ENCODE results near the gene RBM10.
A peak's percentile ranks its signal among the peaks of the same experiment; 100 is the strongest.

Gene RBM10

GRCh38 chrX:47218280-47218919 lies 73.4 kb downstream of the RBM10 start, which contains the start of gene CDK16:
TSS of gene CDK16 (plus strand) at chrX:47218681. CDS start at chrX:47223558, 4,877 bp downstream.
- DNase-seq (ENCODE audit: low spot score), result peak; percentile 77

GRCh38 chrX:47218920-47219815 lies 74.1 kb downstream of the RBM10 start:
- peak; percentile 59 for DNase-seq (ENCODE audit: low spot score)

DNA sequence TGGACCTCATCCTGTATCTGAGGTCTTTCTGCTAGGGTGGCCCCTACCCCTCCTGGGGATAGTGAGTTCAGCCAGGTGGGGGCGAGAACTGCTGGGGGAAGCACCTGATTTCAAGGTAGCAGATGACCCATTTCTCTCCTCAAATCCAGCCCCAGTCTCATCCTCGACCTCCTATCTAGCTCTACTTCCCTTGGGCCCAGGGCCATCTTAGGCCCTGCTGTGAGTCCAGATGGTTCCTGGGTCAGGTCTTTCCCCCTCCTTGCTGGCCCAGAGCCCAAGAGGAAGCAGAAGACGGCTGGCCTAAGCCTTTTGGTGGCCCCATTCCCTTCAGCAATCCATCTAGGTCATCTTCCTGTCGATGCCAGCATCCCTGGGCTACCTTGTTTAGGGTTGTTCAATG lies 76.7 kb downstream of the RBM10 start:
- no peak for DNase-seq (ENCODE audit: low spot score)

GRCh38 chrX:47222751-47223350 lies 77.8 kb downstream of the RBM10 start:
- DNase-seq (ENCODE audit: low spot score), result no peak

GRCh38 chrX:47223476-47224250 lies 78.6 kb downstream of the RBM10 start:
- no peak for DNase-seq (ENCODE audit: low spot score)

GRCh38 chrX:47224266-47224895 lies 79.4 kb downstream of the RBM10 start:
- no peak for DNase-seq (ENCODE audit: low spot score)

- no peak for DNase-seq (ENCODE audit: low spot score)
Observed at GRCh38 chrX:47224896-47225290, 79.9 kb downstream of the RBM10 start.

GRCh38 chrX:47226071-47226470 lies 81.0 kb downstream of the RBM10 start:
- DNase-seq (ENCODE audit: low spot score), result no peak

DNA sequence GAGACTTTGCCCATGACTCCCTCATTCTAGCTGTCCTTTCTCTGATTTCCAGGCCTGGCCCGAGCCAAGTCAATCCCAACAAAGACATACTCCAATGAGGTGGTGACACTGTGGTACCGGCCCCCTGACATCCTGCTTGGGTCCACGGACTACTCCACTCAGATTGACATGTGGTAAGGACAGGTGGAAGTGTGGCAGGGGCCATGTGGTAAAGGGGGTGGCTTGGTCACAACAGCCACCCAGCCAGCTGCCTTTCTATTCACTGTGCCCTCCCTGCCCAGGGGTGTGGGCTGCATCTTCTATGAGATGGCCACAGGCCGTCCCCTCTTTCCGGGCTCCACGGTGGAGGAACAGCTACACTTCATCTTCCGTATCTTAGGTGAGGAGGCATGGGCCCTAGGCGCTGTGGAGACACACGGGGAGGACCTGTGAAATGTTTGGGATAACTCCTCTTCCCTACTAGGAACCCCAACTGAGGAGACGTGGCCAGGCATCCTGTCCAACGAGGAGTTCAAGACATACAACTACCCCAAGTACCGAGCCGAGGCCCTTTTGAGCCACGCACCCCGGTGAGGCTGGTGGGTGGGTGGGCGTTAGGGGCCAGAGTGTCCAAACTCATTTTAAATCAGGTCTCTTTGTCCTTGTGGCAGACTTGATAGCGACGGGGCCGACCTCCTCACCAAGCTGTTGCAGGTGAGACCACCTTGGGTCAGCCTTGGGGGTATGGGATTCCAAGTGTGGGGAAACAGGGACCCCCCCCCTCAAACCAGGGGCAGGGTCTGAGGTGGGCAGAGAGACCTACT lies 81.7 kb downstream of the RBM10 start:
- DNase-seq (ENCODE audit: low spot score), result no peak

DNA sequence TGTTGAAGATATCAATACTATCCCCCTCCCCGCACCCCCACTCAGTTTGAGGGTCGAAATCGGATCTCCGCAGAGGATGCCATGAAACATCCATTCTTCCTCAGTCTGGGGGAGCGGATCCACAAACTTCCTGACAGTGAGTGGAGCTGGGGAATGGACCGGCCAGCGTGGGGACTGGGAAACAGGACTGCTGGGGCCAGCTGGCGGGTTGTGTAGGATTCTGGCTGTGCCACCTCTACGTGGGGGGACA lies 82.2 kb downstream of the RBM10 start:
- DNase-seq (ENCODE audit: low spot score), result no peak

DNA sequence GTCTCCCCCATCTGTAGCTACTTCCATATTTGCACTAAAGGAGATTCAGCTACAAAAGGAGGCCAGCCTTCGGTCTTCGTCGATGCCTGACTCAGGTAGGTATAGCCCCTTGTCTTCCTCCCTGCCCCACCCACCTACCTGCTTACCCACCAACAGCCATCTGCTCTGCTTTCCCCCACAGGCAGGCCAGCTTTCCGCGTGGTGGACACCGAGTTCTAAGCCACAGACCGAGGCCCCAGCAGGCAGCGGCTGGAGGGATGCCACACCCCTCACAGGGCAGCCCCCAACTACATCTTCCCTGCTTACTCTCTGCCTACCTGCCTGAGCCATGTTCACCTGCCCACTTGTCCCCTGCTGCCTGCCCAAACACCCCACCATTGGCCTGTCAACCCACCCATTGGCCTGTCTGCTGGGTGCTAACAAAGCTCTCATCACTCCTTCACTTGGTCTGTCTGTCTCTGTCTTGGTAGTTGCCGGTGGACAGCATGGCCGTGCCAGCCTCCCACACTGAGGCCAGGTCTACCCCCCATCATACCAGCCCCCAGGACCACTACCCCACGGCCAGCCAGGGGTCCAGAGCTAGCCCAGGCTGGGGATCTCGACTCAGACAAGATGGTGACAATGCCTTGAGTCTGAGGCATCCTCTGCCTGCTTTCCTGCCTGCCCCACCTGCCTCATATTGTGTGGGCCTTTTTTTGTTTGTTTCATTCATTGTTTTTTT lies 83.7 kb downstream of the RBM10 start:
- DNase-seq (ENCODE audit: low spot score), result no peak

DNA sequence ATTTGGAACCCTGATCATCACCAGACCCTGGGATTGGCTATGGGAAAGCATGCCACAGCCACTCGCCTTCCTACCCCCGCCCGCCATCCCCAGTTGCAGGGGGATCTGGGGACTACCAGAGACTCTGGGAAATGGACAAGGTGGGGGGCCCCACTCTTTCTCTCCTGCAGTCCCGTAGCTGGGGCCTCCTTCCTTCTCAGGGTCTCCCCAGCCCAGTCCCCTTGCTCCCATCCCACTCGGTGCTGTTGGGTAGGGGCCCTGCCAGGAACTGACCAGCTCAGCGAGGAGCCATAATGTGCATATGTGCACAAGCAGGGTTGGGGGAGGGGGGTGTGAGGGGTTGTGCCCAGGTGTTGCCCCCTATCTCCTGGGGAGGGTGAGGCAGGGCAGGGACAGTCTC lies 84.4 kb downstream of the RBM10 start:
- no peak for DNase-seq (ENCODE audit: low spot score)

- DNase-seq (ENCODE audit: low spot score), result no peak
Observed at GRCh38 chrX:47230136-47230868, 85.3 kb downstream of the RBM10 start.

GRCh38 chrX:47231167-47231566 lies 86.1 kb downstream of the RBM10 start:
- DNase-seq (ENCODE audit: low spot score), result no peak

GRCh38 chrX:47232197-47232802 lies 87.3 kb downstream of the RBM10 start:
- DNase-seq (ENCODE audit: low spot score), result no peak

- DNase-seq (ENCODE audit: low spot score), result peak; percentile 48
Observed at GRCh38 chrX:47232803-47233332, 87.8 kb downstream of the RBM10 start, which contains the start of gene USP11. TSS of gene USP11 (plus strand) at chrX:47233009. CDS start at chrX:47233044, 35 bp downstream.

GRCh38 chrX:47233333-47234113 lies 88.5 kb downstream of the RBM10 start:
- DNase-seq (ENCODE audit: low spot score), result peak; percentile 78

- DNase-seq (ENCODE audit: low spot score), result no peak
Observed at GRCh38 chrX:47234583-47234982, 89.6 kb downstream of the RBM10 start.
